NCI-H2081 (cell line): ENCODE results near the gene PAOX.
"Not testable (repeated sequence)": the region's sequence is repeated elsewhere in the genome, so short reads cannot be mapped to it uniquely, and the experiment has no call there.

ENCODE experiments used
- DNase-seq, 2 experiments: peaks; one replicate each; lab custom pipeline; 2025; lab: John Stamatoyannopoulos, UW

PAOX gene

GRCh38 chr10:133364645-133365431 is 14.2 kb upstream of the PAOX start:
- DNase-seq = peak; percentile 57 to 72

GRCh38 chr10:133365461-133366129 is 13.5 kb upstream of the PAOX start:
- DNase-seq = peak in 1 of 2 experiments; percentile 55

GRCh38 chr10:133366130-133366478 is 13.0 kb upstream of the PAOX start:
- DNase-seq = no peak

- no peak for DNase-seq
Observed at GRCh38 chr10:133366751-133367150, 12.3 kb upstream of the PAOX start.

GRCh38 chr10:133367461-133367860 is 11.6 kb upstream of the PAOX start:
- DNase-seq = not testable (repeated sequence)

- DNase-seq = no peak
Observed at GRCh38 chr10:133368153-133368552, 10.9 kb upstream of the PAOX start.

DNA sequence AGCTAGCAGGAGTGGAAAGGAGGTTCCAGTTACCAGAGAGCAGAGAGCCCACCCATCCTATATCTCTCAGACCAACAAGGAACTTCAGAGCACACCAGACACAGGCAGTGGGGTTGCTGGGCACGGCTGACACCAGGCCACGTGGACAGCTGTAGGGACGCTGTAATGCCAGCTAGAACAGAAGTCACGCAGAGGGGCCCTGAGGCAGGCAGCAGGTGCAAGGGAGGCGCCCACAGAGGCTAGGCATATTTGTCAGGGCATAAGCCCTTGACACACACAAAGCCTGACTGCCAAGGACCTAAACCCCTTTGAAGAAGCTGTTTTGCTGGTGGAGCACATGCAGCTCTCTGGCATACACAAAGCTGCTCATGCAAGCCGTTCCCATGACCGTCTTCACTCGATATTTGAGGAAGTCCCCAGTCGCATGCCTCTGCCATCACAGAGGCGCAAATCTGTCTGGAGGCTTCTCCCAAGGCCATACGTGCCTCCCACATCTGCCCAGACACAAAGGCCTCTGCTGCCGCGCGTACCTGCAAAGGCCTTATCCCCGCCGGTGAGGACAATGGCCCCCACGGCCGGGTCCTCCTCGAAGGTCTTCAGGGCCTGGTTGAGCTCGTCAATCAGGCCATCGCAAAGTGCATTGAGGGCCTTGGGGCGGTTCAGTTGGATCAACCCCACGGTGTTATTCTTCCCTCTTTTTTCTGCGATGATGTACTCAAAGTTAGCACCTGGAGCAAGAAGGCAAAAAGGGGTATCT is 8.9 kb upstream of the PAOX start:
- DNase-seq = no peak

- no peak for DNase-seq
Observed at GRCh38 chr10:133372507-133372906, 6.6 kb upstream of the PAOX start.

GRCh38 chr10:133373174-133374090 is 5.6 kb upstream of the PAOX start, which contains the start of gene ECHS1:
TSS of gene ECHS1 (minus strand) at chr10:133373354. CDS start at chr10:133373333, 21 bp downstream.
- peak; percentile 85 to 87 for DNase-seq

DNA sequence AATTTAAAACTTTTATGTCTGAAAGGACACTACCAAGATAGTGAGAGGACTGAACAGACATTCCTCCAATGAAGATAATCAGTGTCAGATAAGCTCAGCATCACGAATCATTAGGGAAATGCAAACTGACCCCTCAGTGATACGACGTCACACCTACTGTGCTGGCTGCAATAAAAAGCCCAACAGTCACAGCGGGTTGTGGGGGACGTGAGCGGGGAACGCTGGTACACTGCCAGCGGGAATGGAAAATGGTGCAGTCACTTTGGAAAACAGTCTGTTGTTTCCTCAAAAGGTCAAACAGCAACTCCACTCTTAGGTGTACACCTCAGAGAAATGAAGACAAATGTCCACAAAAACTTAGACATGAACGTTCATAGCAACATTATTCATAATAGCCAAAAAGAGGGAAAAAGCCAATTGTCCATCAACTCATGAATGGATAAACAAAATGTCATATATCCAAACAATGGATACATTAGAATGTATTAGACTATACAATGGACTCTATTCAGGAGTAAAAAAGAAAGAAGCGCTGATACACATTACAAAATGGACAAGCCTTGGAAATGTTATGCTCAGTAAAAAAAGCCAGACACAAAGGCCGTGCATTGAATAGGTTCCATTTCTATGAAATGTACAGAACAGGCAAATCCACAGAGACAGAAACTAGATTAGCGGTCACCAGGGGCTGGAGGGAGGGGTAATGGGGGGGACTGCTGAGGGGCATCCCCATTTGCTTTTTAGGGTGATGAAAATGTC is 3.5 kb upstream of the PAOX start:
- DNase-seq = no peak

DNA sequence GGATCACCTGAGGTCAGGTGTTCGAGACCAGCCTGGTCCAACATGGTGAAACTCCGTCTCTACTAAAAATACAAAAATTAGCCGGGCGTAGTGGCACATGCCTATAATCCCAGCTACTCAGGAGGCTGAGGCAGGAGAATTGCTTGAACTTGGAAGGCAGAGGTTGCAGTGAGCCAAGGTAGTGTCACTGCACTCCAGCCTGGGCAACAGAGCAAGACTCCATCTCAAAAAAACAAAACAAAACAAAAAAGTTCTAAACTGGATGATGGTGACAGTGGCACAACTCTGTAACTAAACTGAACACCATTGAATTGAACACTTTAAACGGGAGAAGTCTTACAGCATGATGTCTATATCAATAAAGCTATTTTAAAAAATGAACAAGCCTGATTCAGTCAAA is 2.9 kb upstream of the PAOX start:
- DNase-seq = not testable (repeated sequence)

DNA sequence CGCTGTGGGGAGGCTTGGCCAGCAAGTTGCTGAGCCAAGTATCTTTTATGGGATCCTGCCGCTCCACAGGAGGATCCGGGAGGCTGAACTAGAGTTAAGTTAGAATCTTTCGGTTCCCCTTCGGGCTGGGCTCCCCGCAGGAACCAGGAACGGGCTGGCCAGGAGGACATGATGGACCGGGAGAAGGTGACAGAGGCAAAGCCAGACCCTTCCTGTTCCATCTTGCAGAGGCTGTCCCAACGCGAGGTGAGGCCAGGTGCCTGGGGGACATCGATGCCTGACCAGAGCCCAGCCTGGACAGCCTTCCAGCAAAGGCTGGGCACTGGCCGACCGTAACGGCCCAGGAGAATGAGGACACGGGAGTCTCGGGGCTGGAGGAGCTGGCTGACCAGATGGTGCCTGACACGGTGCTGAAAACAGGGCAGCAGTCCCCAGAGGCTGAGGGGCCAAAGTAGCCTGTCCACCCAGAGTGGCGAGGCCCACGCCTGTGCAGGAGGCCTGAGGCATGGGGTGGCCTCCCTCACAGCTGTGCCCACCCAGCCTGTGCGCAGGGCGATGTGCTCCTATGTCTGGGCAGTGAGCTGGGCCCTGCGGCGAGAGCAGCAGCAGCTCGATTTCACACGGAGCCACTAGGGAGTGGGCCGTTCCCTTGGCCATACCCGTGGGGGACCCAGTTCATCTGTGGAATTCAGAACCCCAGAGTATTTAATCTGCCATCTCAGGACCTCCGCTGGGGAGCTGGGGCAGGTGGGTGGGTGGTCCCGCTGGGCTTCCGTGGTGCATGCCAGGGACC is 1.8 kb upstream of the PAOX start:
- no peak for DNase-seq

GRCh38 chr10:133377818-133378250 is 1.2 kb upstream of the PAOX start:
- no peak for DNase-seq

- peak in 1 of 2 experiments; percentile 28 for DNase-seq
Observed at GRCh38 chr10:133378251-133379096, 588 bp upstream of the PAOX start.

GRCh38 chr10:133379801-133380666 is 972 bp downstream of the PAOX start:
- DNase-seq = no peak

- DNase-seq = no peak
Observed at GRCh38 chr10:133381036-133381435, 2.0 kb downstream of the PAOX start.

- no peak for DNase-seq
Observed at GRCh38 chr10:133383551-133383950, 4.5 kb downstream of the PAOX start.

GRCh38 chr10:133384071-133384470 is 5.0 kb downstream of the PAOX start:
- DNase-seq = no peak
